C4-2B (cell line): Measurements from ENCODE around the gene SARS1.

Experiments used
- CTCF ChIP-seq: fragments of 450-650 bp; conservative IDR thresholded peaks from 2 replicates; pipeline ENCODE4 v1.5.1; 2017; ENCODE audit warnings: mild to moderate bottlenecking
- ZFX ChIP-seq: fragments of 450-650 bp; IDR thresholded peaks from 2 replicates; pipeline ENCODE4 v1.6.1; 2017

- TF ChIP-seq CTCF (no peak), ZFX (no peak)
These were observed 36.9 kb downstream of the SARS1 start for GRCh38 chr1:109250454-109251276.
